GM10266 (cell line): ENCODE results near the gene STH.
"Not testable (repeated sequence)": the region's sequence is repeated elsewhere in the genome, so short reads cannot be mapped to it uniquely, and the experiment has no call there.

ENCODE experiments used
- DNase-seq: peaks from one replicate; pipeline ENCODE4 v3.0.0; 2012; ENCODE audit errors: extremely low spot score
- CTCF ChIP-seq: IDR thresholded peaks from 2 replicates; pipeline ENCODE4 v1.5.1; 2012; ENCODE audit warnings: mild to moderate bottlenecking, low read depth; ENCODE audit not compliant: control insufficient read depth, insufficient read depth; ENCODE audit errors: missing control alignments

STH gene

GRCh38 chr17:45954914-45955313, 44.1 kb upstream of the STH start:
- TF ChIP-seq CTCF: no peak
- DNase-seq: no peak

- DNase-seq: no peak
- TF ChIP-seq CTCF: no peak
Measured at GRCh38 chr17:45955326-45955725, 43.7 kb upstream of the STH start.

GRCh38 chr17:45956090-45956489, 43.0 kb upstream of the STH start:
- TF ChIP-seq CTCF: no peak

GRCh38 chr17:45956746-45957145, 42.3 kb upstream of the STH start:
- DNase-seq: not testable (repeated sequence)

More at GRCh38 chr17:45956090-45956489, 43.0 kb upstream of the STH start:
- DNase-seq: no peak

GRCh38 chr17:45958307-45958706, 40.7 kb upstream of the STH start:
- TF ChIP-seq CTCF: no peak
- no peak for DNase-seq

- TF ChIP-seq CTCF: no peak
- DNase-seq: no peak
Measured at GRCh38 chr17:45958994-45959665, 39.9 kb upstream of the STH start.

- no peak for TF ChIP-seq CTCF
- no peak for DNase-seq
Measured at GRCh38 chr17:45960311-45960710, 38.7 kb upstream of the STH start.

GRCh38 chr17:45961206-45961605, 37.8 kb upstream of the STH start:
- TF ChIP-seq CTCF: no peak
- DNase-seq: no peak
